Stimulated activated CD4-positive, alpha-beta T cell treated with anti-CD3 and anti-CD28 coated beads, Interleukin-15, amount 100 ng/mL, for 1 hour (primary cell): ENCODE measurements around the gene DNAJB13.
A peak's percentile ranks its signal among the peaks of the same experiment; 100 is the strongest.
"Not testable (repeated sequence)": the region's sequence is repeated elsewhere in the genome, so short reads cannot be mapped to it uniquely, and the experiment has no call there.

Experiments used
- DNase-seq, 2 donors: peaks; one replicate each; pipeline ENCODE4 v3.0.0-alpha.2; 2020; ENCODE audit warnings: low read depth in 1 of 2, low spot score in 1 of 2

DNAJB13 gene

GRCh38 chr11:73976451-73977151 is 25.8 kb downstream of the DNAJB13 start:
- no peak for DNase-seq

- DNase-seq, result no peak
Observed at GRCh38 chr11:73977856-73978519, 27.2 kb downstream of the DNAJB13 start.

GRCh38 chr11:73978576-73979086 is 27.8 kb downstream of the DNAJB13 start:
- no peak for DNase-seq

GRCh38 chr11:73980001-73980961 is 29.5 kb downstream of the DNAJB13 start:
- DNase-seq, result peak; percentile 33 to 72

- no peak for DNase-seq
Observed at GRCh38 chr11:73981051-73981805, 30.4 kb downstream of the DNAJB13 start.

GRCh38 chr11:73982595-73982989 is 31.8 kb downstream of the DNAJB13 start, which contains the start of gene UCP2:
Gene UCP2, minus strand, starts transcription at chr11:73982843. Its CDS starts 4,465 bp downstream, at chr11:73978378.
- DNase-seq, result peak; percentile 70 to 79

- peak; percentile 84 for DNase-seq
Observed at GRCh38 chr11:73982990-73983740, 32.3 kb downstream of the DNAJB13 start.

GRCh38 chr11:73983741-73984538 is 33.1 kb downstream of the DNAJB13 start:
- DNase-seq, result no peak

GRCh38 chr11:73985661-73986060 is 34.8 kb downstream of the DNAJB13 start:
- not testable (repeated sequence) for DNase-seq

- no peak for DNase-seq
Observed at GRCh38 chr11:73988227-73988626, 37.4 kb downstream of the DNAJB13 start.

GRCh38 chr11:73989156-73989555 is 38.3 kb downstream of the DNAJB13 start:
- no peak for DNase-seq

GRCh38 chr11:73990730-73991129 is 39.9 kb downstream of the DNAJB13 start:
- no peak for DNase-seq

- no peak for DNase-seq
Observed at GRCh38 chr11:73991471-73992006, 40.7 kb downstream of the DNAJB13 start.

- DNase-seq, result no peak
Observed at GRCh38 chr11:73995247-73995646, 44.4 kb downstream of the DNAJB13 start.

GRCh38 chr11:73995731-73996130 is 44.9 kb downstream of the DNAJB13 start:
- DNase-seq, result no peak

- no peak for DNase-seq
Observed at GRCh38 chr11:73996161-73996747, 45.4 kb downstream of the DNAJB13 start.

- DNase-seq, result no peak
Observed at GRCh38 chr11:73997120-73997770, 46.4 kb downstream of the DNAJB13 start.
